GM18526 (cell line): ENCODE results near the gene NCKAP5.

Experiments used
- POLR2A ChIP-seq: IDR thresholded peaks from 3 replicates; pipeline ENCODE4 v1.6.1; 2011; ENCODE audit not compliant: insufficient read length; ENCODE audit errors: extremely low read depth

The NCKAP5 gene

DNA sequence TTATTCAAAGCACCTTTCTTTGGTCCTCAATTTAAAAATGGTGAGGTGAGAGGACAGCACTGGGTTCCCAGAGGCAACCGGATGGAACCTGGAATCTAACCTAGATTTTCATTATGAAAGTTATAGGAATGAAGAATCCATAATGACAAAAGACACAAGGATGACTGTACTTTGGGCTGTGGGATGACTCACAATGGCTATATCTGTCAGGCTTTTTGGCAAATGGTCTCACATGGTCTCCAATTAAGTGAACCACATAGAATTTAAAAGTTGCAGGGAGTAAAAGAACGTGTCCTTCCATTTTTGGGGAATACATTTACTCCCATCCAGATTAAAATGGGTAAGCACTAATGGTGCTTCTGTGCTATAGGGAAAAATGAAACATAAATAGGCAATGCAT, 866.5 kb downstream of the NCKAP5 start:
- TF ChIP-seq POLR2A, result no peak

DNA sequence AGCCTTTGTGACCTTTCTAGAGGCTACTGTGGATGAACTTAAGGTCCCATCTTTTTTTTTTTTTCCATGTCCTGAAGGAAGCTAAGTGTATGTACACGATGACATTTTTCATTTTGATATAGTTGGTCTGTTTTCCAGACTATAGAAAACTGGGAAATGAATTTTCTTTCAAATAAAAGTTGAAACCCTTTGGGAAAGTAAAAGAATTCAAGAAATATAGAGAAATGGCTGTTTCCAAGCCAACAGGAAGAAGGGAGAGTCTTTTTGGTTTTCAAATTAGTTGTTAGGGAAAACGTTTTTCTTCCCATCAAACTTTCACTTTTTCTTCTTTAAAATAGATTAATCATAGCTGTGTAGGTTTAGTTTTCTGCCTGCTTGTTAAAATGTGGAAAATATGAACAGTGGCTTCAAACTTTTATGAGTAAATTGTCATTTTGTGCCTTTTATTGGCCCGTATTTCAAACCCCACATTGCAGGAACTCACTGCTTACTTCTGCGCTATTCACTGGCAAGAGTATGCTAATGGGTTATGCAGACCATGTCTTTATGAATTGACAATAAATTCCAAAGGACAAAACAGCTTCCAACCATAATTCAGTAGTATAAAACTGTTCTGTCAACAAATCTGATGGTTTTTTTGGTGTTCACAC, 870.6 kb downstream of the NCKAP5 start:
- TF ChIP-seq POLR2A, result no peak

DNA sequence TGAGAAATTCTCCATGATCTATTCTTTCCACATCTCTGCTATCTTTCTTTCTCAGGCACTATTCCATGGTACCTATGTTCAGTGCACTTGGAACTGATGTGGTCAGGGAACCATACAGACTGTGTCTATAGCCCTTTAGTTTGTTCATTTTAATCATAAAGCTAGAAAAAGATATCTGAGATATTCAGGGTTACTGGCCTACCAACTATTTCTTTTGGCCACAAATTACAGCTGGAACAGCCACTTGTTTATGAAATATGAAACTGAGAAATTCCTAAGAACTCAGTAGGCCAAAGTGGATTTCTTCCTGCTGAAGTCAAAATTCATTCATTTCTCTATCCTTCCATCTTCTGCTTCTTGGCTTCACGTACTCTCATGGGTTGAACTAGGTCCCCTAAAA, 875.4 kb downstream of the NCKAP5 start:
- no peak for TF ChIP-seq POLR2A

DNA sequence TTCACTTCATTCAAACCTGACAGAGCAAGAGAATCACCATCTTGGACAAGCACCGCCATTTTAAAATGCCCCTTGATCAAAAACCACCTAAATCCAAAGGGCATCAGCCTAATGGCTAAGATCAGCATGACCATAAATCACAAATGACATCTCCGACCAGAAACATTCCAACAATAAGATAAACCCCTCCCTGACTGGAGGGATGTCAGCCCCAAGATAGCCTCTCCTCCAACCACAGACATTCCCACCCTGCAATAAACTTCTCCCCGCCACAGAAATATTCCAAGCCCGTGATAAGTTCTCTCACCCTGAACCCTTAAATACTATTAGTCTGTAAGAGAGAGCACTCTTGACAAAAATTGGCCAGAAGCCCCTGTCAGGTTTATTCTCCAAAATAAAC, 876.7 kb downstream of the NCKAP5 start:
- TF ChIP-seq POLR2A, result no peak

DNA sequence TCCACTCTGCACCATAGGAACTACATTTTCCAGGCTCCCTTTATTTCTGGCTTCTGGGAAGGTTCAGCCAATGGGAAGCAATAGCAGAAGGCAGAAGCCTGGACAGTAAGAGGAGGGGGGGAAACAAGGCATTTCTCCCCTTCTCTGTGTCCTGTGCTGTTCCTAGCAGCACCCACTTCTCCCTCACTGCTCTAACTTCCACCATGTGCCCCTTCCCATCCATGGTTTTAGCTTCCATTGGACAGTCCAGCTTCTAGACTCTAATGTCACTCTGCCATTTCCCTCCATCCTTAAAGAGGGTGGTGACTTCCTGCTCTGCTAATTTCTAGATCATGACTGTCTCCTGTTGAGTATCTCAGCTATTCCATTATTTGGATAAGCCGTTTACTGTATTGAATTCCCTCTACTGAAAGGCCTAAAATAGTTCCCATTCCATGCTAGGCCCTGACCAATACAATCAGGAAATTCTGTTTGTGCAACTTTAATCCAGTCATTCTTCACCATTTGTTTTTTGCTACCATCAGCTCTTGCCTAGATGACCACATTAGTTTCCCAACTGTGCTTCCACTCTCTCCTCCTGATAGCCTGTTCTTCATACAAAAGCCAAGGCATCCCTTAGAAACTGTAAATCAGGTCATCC, 877.5 kb downstream of the NCKAP5 start:
- TF ChIP-seq POLR2A, result no peak

DNA sequence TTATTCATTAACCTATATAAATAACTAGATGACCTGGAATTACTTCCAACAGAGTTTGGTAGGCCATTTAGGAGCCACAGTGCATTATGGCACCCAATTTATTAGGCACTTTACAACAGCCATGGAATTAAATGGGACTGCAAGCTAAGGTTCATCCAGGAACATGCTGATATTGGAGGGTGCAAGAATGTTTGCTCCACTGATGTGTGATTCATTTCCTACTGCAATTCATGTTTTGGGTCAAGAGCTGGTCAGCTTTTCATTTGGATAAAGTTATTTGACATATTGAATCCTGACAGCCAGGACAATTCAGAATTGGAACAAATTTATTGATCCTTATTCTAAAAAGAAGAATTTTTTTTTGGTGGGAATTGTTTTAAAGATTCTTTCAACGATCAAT, 886.5 kb downstream of the NCKAP5 start:
- TF ChIP-seq POLR2A, result no peak

DNA sequence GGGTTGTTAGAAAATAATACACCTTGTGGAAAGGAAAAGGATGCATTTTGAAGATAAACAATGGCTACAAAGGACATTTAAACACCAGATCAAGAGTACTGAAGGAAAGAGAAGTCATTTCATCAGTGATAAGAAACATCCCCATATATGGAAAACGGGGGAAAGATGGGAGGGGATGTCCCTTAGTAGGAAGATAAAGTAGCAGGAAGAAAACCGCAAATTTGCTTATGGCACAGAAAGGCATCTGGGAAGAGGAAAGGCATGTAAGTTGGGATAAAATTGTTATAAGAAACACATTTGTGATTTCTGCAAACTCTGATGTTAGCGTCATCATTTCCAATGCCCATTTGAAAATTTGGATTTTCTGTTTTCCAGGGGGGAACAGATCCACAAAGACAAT, 887.7 kb downstream of the NCKAP5 start:
- no peak for TF ChIP-seq POLR2A

DNA sequence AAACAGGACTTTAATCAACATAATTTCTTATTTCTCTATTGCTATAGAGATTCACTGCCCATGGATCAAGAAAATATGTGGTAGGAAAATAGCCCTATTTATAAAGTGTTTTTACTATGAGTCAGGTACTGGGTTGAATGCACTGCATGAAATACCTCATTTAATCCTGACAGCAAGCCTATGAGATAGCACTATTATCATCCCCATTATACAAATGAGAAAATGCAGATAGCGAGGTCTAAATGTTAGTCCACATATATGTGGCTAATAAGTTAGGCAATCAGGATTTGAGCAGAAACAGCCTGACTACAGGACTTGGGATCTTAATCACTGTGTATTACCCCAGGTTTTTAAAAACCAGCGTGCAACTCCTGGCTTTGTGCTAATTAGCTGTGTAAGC, 889.8 kb downstream of the NCKAP5 start:
- no peak for TF ChIP-seq POLR2A

DNA sequence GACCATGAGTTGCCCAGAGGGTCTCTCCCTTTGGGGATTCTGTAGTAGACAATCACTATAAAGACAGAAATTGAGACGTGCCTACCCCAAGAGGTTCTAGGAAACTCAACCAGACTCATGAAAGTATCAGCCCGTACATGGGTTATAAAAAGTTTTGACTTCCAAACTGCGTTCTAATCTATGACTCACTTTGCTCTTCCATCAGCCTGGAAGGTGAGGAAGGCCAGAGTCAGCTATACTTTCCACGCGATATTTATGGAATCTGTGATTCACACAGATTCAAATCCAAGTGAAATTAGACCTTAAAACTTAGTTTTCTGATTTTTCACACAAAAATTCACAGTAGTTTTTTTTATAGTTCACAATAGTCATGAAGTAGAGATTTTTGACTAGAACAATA, 890.6 kb downstream of the NCKAP5 start:
- TF ChIP-seq POLR2A, result no peak

DNA sequence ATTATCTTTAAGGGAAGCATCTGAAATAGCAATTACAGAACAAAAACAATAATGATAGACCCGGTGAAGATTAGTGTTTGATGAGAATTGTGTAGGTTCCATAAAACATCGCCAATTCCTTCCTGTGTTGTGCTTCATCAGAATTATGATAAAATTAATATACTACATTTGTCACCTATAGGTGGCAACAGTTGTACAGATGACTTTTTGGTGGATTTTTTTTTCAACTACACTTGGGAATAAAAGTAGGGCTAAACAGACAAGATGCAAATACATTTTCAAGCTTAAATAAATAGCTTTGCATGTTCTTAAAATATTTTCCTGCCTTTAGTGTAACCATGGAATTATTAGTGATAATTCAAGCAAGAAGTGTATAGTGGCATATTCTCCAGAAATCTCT, 891.3 kb downstream of the NCKAP5 start:
- no peak for TF ChIP-seq POLR2A

DNA sequence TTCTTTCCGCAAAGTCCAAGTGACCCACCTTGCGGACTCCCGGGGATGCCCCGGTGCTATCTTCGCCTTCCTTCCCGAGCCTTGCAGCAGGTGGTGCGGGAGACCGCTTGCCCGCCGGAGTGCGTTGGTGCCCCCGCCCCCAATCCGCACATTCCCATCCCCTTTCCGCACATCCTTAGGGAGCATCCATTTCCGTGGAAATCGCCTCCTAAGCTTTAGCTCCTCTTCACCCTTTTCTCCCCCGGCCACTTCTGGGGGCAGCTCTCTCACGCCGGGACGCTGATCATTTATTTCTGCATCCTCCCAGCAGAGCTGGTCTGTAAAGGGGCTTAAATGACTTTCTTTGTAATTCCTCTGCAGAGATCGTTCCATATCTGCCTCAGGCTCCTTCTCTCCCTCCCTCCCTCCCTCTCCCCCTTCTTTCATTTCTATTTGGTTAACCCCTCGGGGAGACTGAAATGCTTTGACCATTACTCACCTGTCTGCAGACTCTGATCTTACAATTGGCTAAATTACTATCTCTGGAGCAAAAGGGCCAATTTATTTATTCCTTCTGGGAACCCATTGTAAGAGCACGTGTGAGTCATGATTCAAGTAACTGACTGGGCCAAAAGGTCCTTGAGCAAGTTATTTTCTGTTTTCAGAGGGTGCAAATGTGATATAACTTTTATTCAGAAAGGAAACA, 897.0 kb downstream of the NCKAP5 start:
- TF ChIP-seq POLR2A, result no peak

DNA sequence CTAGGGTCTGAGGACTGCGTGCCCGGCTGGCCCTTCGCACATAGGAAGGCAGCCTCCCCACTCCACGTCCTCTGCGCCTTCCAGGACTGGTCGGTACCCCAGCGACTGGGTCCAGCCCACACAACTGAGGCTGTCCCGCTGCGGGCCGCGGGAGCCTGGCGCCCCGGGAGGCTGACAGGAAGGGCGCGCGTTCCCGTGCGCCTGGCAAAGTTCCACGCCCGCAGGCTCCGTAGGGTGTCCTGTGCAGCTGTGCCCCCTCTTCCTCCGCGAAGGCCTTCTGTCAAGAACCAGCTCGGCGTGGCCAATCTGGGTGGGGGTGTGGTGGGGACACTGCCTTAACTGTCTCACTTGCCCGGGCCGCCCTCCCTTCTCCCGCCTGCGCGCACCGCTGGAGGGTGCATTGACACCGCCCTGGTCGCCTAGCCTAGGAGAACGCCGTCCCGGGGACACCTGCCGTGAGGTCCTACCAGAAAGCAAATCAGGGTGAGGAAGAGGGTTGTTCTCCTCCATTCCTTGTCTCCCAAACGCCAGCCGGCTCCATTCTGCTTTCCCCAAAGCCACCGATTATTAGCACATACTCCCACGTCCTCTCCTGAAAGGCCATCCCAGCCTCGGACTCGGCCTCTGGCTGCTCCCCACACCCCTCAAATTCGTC, 897.6 kb downstream of the NCKAP5 start:
- TF ChIP-seq POLR2A, result no peak

DNA sequence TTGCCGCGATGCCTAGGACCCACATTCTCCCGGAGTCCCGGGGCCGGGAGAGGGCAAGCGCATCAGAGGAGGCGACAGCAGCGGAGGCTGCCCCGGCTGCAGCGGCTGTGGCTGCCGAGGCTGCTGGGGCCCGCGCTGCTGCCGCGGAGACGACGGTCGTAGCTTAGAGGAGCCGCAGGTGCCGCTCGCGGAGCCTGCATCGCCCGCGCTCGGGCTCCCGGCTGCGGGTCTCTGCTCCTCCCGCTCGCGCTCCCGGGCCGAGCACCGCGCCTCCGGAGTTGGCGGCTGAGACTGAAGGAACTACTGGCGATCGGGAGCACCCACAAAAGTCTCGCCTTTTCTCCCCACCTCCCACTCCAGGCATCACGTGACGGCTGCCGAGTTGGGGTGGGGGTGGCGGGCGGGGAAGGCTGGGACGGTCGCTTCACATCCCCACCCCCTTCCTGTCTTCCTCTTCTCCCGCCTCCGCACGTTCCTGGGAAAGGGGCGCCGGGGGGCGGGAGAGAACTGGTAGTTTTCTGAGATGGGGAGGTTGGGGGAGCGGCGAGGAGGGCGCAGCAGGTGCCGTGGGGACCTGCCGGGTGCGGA, 898.3 kb downstream of the NCKAP5 start, which contains the start of gene LYPD1:
TSS of gene LYPD1 (minus strand) at position 298 of the 588 bp plus-strand sequence. CDS start at position 25, 273 bp downstream.
- TF ChIP-seq POLR2A, result no peak

DNA sequence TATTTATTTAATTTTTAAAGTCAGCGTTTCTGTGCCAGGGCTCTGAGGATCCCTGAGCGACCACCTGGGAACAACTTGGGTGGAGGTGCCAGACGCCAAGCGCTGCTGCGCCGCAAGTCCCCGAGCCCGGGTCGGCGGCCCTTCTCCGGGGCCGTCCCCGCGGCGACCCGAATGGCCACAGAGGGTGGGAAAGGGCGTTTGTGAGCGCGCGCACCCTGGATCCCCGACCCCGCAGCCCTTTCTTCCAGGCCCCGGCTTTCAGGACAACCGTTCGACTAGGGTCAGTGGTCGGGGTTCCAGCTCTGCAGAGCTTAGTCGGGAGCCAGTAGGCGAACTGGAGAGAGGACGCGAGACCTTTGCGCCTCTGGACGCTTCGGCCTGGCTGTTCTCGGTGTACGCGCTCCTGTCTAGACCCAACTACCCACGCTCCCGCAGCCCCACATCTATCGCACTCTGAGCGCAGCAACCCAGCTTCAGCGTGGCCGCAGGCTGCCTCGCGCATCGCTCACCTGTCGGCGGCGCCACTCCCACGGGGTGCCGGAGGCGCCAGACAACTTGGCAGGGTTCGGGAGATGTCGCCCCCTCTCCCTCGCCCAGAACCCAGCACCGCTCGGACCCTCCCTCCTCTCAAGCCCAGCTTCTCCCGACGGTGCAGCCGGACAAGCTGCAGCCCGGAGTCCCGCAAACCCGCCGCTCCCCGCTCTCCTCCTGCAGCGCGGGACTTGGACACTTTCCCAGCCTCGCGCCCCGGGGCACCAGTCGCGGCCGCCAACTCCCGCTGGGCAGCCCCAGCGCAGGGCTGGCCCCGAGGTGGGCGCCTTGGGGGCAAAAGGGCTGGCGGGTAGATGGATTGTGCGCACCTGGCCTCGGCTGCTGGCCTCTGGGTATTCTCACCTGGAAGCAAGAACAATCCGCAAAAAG, 899.0 kb downstream of the NCKAP5 start:
- no peak for TF ChIP-seq POLR2A

DNA sequence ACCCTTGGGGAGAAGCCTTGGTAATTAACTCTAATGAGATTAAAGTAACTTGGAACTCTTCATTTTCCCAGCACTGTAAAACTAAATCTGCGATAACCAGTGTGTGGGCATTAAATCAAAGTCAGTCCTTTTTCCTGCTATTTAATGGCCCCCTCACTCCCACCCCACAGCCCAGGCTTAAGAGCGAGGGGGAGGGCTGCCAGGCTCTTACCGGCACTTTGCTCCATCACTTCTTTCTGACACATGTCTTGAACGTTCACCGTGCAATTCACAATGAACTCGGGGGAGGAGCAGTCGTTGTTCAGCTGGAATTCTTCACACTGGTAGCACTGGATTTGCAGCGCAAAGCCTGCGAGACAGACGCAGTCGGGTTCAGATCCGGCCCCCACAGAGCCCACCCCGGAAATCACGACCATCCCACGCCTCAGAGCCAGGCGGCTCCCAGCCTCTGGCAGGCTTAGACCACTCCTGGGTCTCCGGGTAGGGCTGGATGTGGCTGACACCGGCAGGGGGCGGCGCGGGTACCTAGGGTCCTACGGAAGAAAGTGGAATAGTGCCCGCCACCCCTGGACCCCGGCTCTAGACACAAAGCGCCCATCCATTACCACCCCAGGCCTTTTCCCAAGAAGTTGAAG, 900.0 kb downstream of the NCKAP5 start:
- TF ChIP-seq POLR2A, result no peak

DNA sequence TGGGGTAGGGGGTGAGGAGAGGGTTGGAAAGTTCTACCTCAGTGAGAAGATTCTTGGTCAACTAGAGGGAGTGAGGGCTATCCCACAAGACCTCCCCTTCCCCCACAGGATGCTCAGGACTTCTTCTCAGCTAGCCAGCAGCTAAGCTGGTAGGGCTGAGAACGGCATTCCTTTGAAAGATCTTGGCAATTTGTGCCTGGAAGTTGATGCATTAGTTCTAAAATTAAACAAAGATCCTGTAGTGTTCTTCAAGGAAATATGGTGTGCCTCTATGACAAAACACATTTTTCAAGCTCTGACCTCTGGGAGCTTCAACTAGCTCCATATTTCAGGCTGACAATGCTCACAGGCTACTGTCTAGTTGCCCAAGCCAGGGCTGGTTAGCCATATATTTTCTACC, 900.6 kb downstream of the NCKAP5 start:
- TF ChIP-seq POLR2A, result no peak
